IMR-90 (cell line): Measurements from ENCODE around the gene MAP7. TPM values are rescaled to one million over a fixed set of nuclear protein-coding genes. Genes with fewer than 3 reads are reported as not detected.

Experiments used
- ATAC-seq: fragments of 200-7000 bp; cut with Tn5 transposase; 2 replicates; pipeline ENCODE4 v1.9.1; 2020; ENCODE audit warnings: low read depth, mild to moderate bottlenecking, moderate library complexity
- BruUV-seq: library from RNA; stranded (reverse); fragments of 400-500 nt; replicated peaks from 2 replicates; lab custom pipeline; 2021; lab: Mats Ljungman, UMichigan
- CTCF ChIA-PET: fragments of 300-600 bp; formaldehyde crosslinking; extraction: SDS; loops from one replicate; lab custom pipeline; 2021; ENCODE audit warnings: antibody characterized with exemption; lab: Yijun Ruan, JAX
- POLR2A ChIA-PET: fragments of 300-600 bp; sonication (Branson Sonifier 250); formaldehyde crosslinking; loops from one replicate; lab custom pipeline; 2022; ENCODE audit warnings: antibody characterized with exemption; ENCODE audit not compliant: unreplicated experiment; lab: Charles Lee
- DNase-seq: peaks from one replicate; pipeline ENCODE4 v3.0.0; 2013
- H2AFZ ChIP-seq: replicated peaks from 2 replicates; pipeline ENCODE3; 2013; ENCODE audit warnings: low read length, mild to moderate bottlenecking; ENCODE audit not compliant: poor library complexity
- H2AK5ac ChIP-seq: 2 replicates; pipeline ENCODE4 v1.6.1; 2013; ENCODE audit warnings: low read depth, low read length, inconsistent platforms
- H2AK9ac ChIP-seq: replicated peaks from 2 replicates; pipeline ENCODE3; 2013; ENCODE audit warnings: mild to moderate bottlenecking, low read depth, low read length, moderate library complexity; ENCODE audit not compliant: poor library complexity
- H2BK120ac ChIP-seq: 2 replicates; pipeline ENCODE4 v1.6.1; 2013; ENCODE audit warnings: low read depth, low read length, inconsistent platforms
- H2BK15ac ChIP-seq: 3 replicates; pipeline ENCODE4 v1.6.1; 2013; ENCODE audit warnings: low read depth, low read length, inconsistent platforms
- H2BK20ac ChIP-seq: 2 replicates; pipeline ENCODE4 v1.6.1; 2013; ENCODE audit warnings: low read depth, mild to moderate bottlenecking, inconsistent platforms, low read length, moderate library complexity
- H2BK5ac ChIP-seq: 2 replicates; pipeline ENCODE4 v1.6.1; 2013; ENCODE audit warnings: mild to moderate bottlenecking, low read depth, low read length, inconsistent platforms; ENCODE audit not compliant: poor library complexity, severe bottlenecking
- H3K14ac ChIP-seq: replicated peaks from 2 replicates; pipeline ENCODE4 v1.6.1; 2013; ENCODE audit warnings: low read depth, low read length, inconsistent platforms
- H3K18ac ChIP-seq: 2 replicates; pipeline ENCODE4 v1.6.1; 2013; ENCODE audit warnings: low read depth, low read length, control low read depth
- H3K23ac ChIP-seq: 2 replicates; pipeline ENCODE4 v1.6.1; 2013; ENCODE audit warnings: low read depth, low read length, inconsistent platforms
- H3K27ac ChIP-seq: 2 replicates; pipeline ENCODE4 v1.5.1; 2013; ENCODE audit warnings: mild to moderate bottlenecking, control low read depth, low read length; ENCODE audit not compliant: insufficient read depth
- H3K27me3 ChIP-seq: 2 replicates; pipeline ENCODE4 v1.6.1; 2013; ENCODE audit warnings: low read length; ENCODE audit not compliant: control insufficient read depth, insufficient read depth
- H3K36me3 ChIP-seq: 2 replicates; pipeline ENCODE4 v1.6.1; 2013; ENCODE audit warnings: low read length, mixed read lengths; ENCODE audit not compliant: control insufficient read depth, insufficient read depth
- H3K4ac ChIP-seq: 2 replicates; pipeline ENCODE4 v1.6.1; 2013; ENCODE audit warnings: low read depth, low read length, inconsistent platforms
- H3K4me1 ChIP-seq: 2 replicates; pipeline ENCODE4 v1.6.1; 2013; ENCODE audit warnings: low read length, mixed read lengths; ENCODE audit not compliant: control insufficient read depth, insufficient read depth
- H3K4me2 ChIP-seq: 2 replicates; pipeline ENCODE4 v1.6.1; 2013; ENCODE audit warnings: low read depth, mild to moderate bottlenecking, control low read depth, low read length, moderate library complexity
- H3K4me3 ChIP-seq: 2 replicates; pipeline ENCODE4 v1.5.1; 2013; ENCODE audit warnings: low read depth, mild to moderate bottlenecking, control low read depth, low read length, moderate library complexity; ENCODE audit not compliant: insufficient read depth
- H3K56ac ChIP-seq: 2 replicates; pipeline ENCODE4 v1.6.1; 2013; ENCODE audit warnings: low read length, inconsistent platforms; ENCODE audit not compliant: insufficient read depth; ENCODE audit errors: extremely low read depth
- H3K79me1 ChIP-seq, 2 experiments: 2 replicates each; pipeline ENCODE4 v1.6.1; 2013; ENCODE audit warnings: low read length in 2 of 2, inconsistent platforms in 1 of 2, low read depth in 1 of 2
- H3K9ac ChIP-seq: 2 replicates; pipeline ENCODE4 v1.6.1; 2013; ENCODE audit warnings: low read depth, low read length, control low read depth
- H3K9me1 ChIP-seq: 2 replicates; pipeline ENCODE4 v1.6.1; 2013; ENCODE audit warnings: low read length, inconsistent platforms; ENCODE audit not compliant: insufficient read depth
- H3K9me3 ChIP-seq: 2 replicates; pipeline ENCODE4 v1.6.1; 2013; ENCODE audit warnings: low read length; ENCODE audit not compliant: control insufficient read depth, insufficient read depth
- H4K20me1 ChIP-seq: 2 replicates; pipeline ENCODE4 v1.6.1; 2013; ENCODE audit warnings: low read length, inconsistent platforms; ENCODE audit not compliant: insufficient read depth
- H4K5ac ChIP-seq: 2 replicates; pipeline ENCODE4 v1.6.1; 2013; ENCODE audit warnings: mild to moderate bottlenecking, low read depth, low read length, control low read depth
- H4K8ac ChIP-seq, 2 experiments: 2 replicates each; pipeline ENCODE4 v1.6.1; 2013; ENCODE audit warnings: low read depth in 2 of 2, low read length in 2 of 2, control low read depth in 1 of 2, inconsistent platforms in 1 of 2
- H4K91ac ChIP-seq: 2 replicates; pipeline ENCODE4 v1.6.1; 2013; ENCODE audit warnings: low read depth, low read length, inconsistent platforms; ENCODE audit not compliant: insufficient read depth
- BHLHE40 ChIP-seq: fragments of 150-350 bp; IDR thresholded peaks from 2 replicates; pipeline ENCODE4 v1.6.1; 2016; ENCODE audit warnings: mild to moderate bottlenecking, low read depth, low read length
- CTCF ChIP-seq: conservative IDR thresholded peaks from 2 replicates; pipeline ENCODE4 v1.5.1; 2012; ENCODE audit warnings: mild to moderate bottlenecking, low read depth, low read length, improper control_type of control experiment
- ELK1 ChIP-seq: fragments of 150-350 bp; IDR thresholded peaks from 2 replicates; pipeline ENCODE4 v1.6.1; 2016; ENCODE audit warnings: low read depth, mild to moderate bottlenecking, low read length, moderate library complexity, borderline replicate concordance
- FOS ChIP-seq: fragments of 150-350 bp; IDR thresholded peaks from 2 replicates; pipeline ENCODE4 v1.6.1; 2016; ENCODE audit warnings: low read depth, low read length
- MAZ ChIP-seq: IDR thresholded peaks from 2 replicates; pipeline ENCODE4 v1.6.1; 2012; ENCODE audit warnings: low read depth, mild to moderate bottlenecking, low read length, improper control_type of control experiment, moderate library complexity, borderline replicate concordance
- NFE2L2 ChIP-seq: fragments of 150-350 bp; IDR thresholded peaks from 2 replicates; pipeline ENCODE4 v1.6.1; 2016; ENCODE audit warnings: low read depth, mild to moderate bottlenecking, low read length
- POLR2A ChIP-seq: IDR thresholded peaks from 2 replicates; pipeline ENCODE4 v1.6.1; 2012; ENCODE audit warnings: mild to moderate bottlenecking, low read depth, low read length
- RAD21 ChIP-seq: IDR thresholded peaks from 2 replicates; pipeline ENCODE4 v1.6.1; 2012; ENCODE audit warnings: low read length, improper control_type of control experiment
- RCOR1 ChIP-seq: IDR thresholded peaks from 2 replicates; pipeline ENCODE4 v1.6.1; 2012; ENCODE audit warnings: mild to moderate bottlenecking, low read length, improper control_type of control experiment; ENCODE audit not compliant: insufficient replicate concordance
- WGBS, 2 experiments: methylation state at CpG; one replicate each; pipeline versions ENCODE4 v1.1.5 to v1.1.7; 2013; ENCODE audit warnings: missing lambda C conversion rate in 2 of 2; ENCODE audit not compliant: insufficient read length in 1 of 2; ENCODE audit errors: extremely low coverage in 2 of 2; 5-methylcytosine and 5-hydroxymethylcytosine counted together
- dilution Hi-C: fragments of 300-500 bp; cut with HindIII; formaldehyde crosslinking; loops from one replicate; pipeline ENCODE4 v1.14.3; 2018; ENCODE audit warnings: low sequenced_read_pairs; ENCODE audit not compliant: unreplicated experiment
- in situ Hi-C: fragments of 300-500 bp; cut with MboI; formaldehyde crosslinking; loops from 3 replicates; pipeline ENCODE4 v1.14.3; 2019; ENCODE audit warnings: low sequenced_read_pairs, inconsistent platforms, mixed read lengths
- intact Hi-C: fragments of 100-400 bp; cut with micrococcal nuclease; formaldehyde crosslinking; loops from 2 replicates; pipeline ENCODE4 v1.10.0; 2022
- polyA plus RNA-seq, 3 experiments: library from polyadenylated mRNA; depleted of rRNA; stranded (reverse); fragments of >200 nt; gene quantifications; 2 replicates each; pipeline ENCODE4 v1.2.3, GENCODE V29; 2012; ENCODE audit warnings: low replicate concordance in 1 of 3
- total RNA-seq: library from RNA; depleted of rRNA; stranded (reverse); fragments of >200 nt; gene quantifications from 2 replicates; pipeline ENCODE4 v1.2.3, GENCODE V29; 2012

The MAP7 gene
- total and polyA plus RNA-seq, 2 of the 4 experiments (the other 2 are of a cell fraction), result 0.19 to 0.36 TPM

GRCh38 chr6:136324686-136325380 is 225.4 kb downstream of the MAP7 start:
- Histone ChIP-seq H3K9ac (no peak overlapping the region), H2BK20ac (no peak overlapping the region), H2AK5ac (no peak overlapping the region), H4K91ac (no peak overlapping the region), H3K56ac (no peak overlapping the region), H3K14ac (no peak overlapping the region), H4K5ac (no peak overlapping the region), H2AK9ac (no peak overlapping the region), H4K8ac (no peak overlapping the region), H4K20me1 (no peaks in the 10 kb centered on the region), H3K4ac (no peak overlapping the region), H3K79me1 (no peaks in the 10 kb centered on the region), H3K4me2 (no peak overlapping the region), H3K18ac (no peak overlapping the region), H3K9me3 (no peaks in the 10 kb centered on the region), H3K4me3 (no peak overlapping the region), H2BK5ac (no peak overlapping the region), H3K27ac (no peak overlapping the region), H2BK120ac (no peak overlapping the region), H2AFZ (no peak overlapping the region), H2BK15ac (no peak overlapping the region), H3K9me1 (no peaks in the 10 kb centered on the region), H3K36me3 (no peaks in the 10 kb centered on the region), H3K27me3 (no peaks in the 10 kb centered on the region), H3K23ac (no peak overlapping the region), H3K4me1 (peaks cover 2% of the 10 kb centered on the region; the same call in 1 of the 2 replicates)
- POLR2A ChIA-PET, result no interaction called here
- in situ Hi-C loops, result no loop called here
- TF ChIP-seq FOS, result no peak
- no peak for TF ChIP-seq POLR2A
- TF ChIP-seq ELK1, result no peak
- TF ChIP-seq CTCF, result no peak
- TF ChIP-seq RCOR1, result no peak
- no peak for TF ChIP-seq NFE2L2
- TF ChIP-seq BHLHE40, result no peak
- TF ChIP-seq RAD21, result no peak
- no peak for TF ChIP-seq MAZ
- 71% methylated on average over 3 of the region's 10 CpGs; no CpG with 5 or more reads in 1 of the 2 experiments for WGBS, 2 experiments
- CTCF ChIA-PET, result no interaction called here
- dilution Hi-C loops, result no loop called here
- no peak for ATAC-seq
- intact Hi-C loops, result no loop called here
- BruUV-seq, result no TSS peak
- DNase-seq, result no peak
